Pancreas (tissue), 10 donors: Measurements from ENCODE around the gene BMPR1A. TPM values are rescaled to one million over a fixed set of nuclear protein-coding genes. Genes with fewer than 3 reads are reported as not detected.

Source experiments
- ATAC-seq, 4 donors: fragments of 200-7000 bp; cut with Tn5 transposase; one replicate each; pipeline versions ENCODE4 v1.8.0 to v1.9.1; 2020; ENCODE audit warnings: mild to moderate bottlenecking in 4 of 4, moderate library complexity in 4 of 4
- DNase-seq, 6 donors: peaks; one replicate each; pipeline ENCODE4 v3.0.0-alpha.2; 2020
- FAIRE-seq: peaks from 2 replicates; lab custom pipeline; 2012; peaks lifted over from hg19 to GRCh38; lab: Jason Lieb, UNC
- H3K27ac ChIP-seq, 4 donors: fragments of 200-600 bp; sonication (generic); 1 replicate in 3 of 4; 2 replicates in 1 of 4; pipeline versions ENCODE4 v1.5.0 to v1.8.0; 2020
- H3K27me3 ChIP-seq, 4 donors: fragments of 200-600 bp; one replicate each; pipeline ENCODE4 v1.8.0; 2021
- H3K36me3 ChIP-seq, 3 donors: fragments of 200-600 bp; sonication (generic) in 1 of 3; one replicate each; pipeline versions ENCODE4 v1.5.0 to v1.8.0; 2020 to 2021
- H3K4me1 ChIP-seq, 3 donors: fragments of 200-600 bp; one replicate each; pipeline ENCODE4 v1.8.0; 2021
- H3K4me3 ChIP-seq, 4 donors: fragments of 200-600 bp; sonication (generic) in 2 of 4; one replicate each; pipeline versions ENCODE4 v1.5.0 to v1.8.0; 2020 to 2021
- H3K9me3 ChIP-seq, 4 donors: fragments of 200-600 bp; one replicate each; pipeline ENCODE4 v1.8.0; 2021
- WGBS, 2 donors: extraction: QIAGEN DNeasy Blood & Tissue Kit; methylation state at CpG; one replicate each; pipeline ENCODE4 v1.1.7; 2013; 5-methylcytosine and 5-hydroxymethylcytosine counted together
- intact Hi-C, 3 donors: fragments of 100-400 bp; cut with DNase I; formaldehyde crosslinking; loops; one replicate each; pipeline versions ENCODE4 v1.11.1 to v1.14.2; 2022
- polyA plus RNA-seq, 2 donors: library from polyadenylated mRNA; stranded (reverse); fragments of 200-250 nt; gene quantifications; one replicate each; pipeline ENCODE4 v1.2.3, GENCODE V29; 2013
- total RNA-seq, 6 donors: library from RNA; stranded (reverse); fragmentation: NEBNext Ultra II Directional in 4 of 6; extraction: Animal tissue kit (Norgen Biotek cat#: 25700) in 4 of 6; gene quantifications; one replicate each; pipeline versions ENCODE4 v1.2.1 to v1.2.4, GENCODE V29; 2021 to 2023
- TF ChIP-seq, protein P1 (sequence below), 4 donors: fragments of 200-600 bp; sonication (generic) in 3 of 4; IDR thresholded peaks; one replicate each; pipeline versions ENCODE4 v1.5.0 to v1.8.0; 2021; ENCODE audit warnings: antibody characterized with exemption in 4 of 4
- donor health status: healthy with polysubstance abuse.
- donor health status: DM: no; HTN: no; CAD: no; lungs with moderate emphysema.
- donor health status: DM: no; HTN: no; CAD: no.
- donor health status: control.
- donor health status: control.
- donor health status: Bipolar disorder and iron deficiency.
- donor health status: DM: yes; HTN: yes; CAD: no.
- donor health status: DM: no; HTN: no; CAD: no.
- donor health status: DM: no; HTN: no; CAD: no.
- donor health status: DM: yes; HTN: yes; CAD: no.

BMPR1A gene
- total and polyA plus RNA-seq, 8 donors, result 3.5 to 22.3 (median 11.1) TPM

DNA sequence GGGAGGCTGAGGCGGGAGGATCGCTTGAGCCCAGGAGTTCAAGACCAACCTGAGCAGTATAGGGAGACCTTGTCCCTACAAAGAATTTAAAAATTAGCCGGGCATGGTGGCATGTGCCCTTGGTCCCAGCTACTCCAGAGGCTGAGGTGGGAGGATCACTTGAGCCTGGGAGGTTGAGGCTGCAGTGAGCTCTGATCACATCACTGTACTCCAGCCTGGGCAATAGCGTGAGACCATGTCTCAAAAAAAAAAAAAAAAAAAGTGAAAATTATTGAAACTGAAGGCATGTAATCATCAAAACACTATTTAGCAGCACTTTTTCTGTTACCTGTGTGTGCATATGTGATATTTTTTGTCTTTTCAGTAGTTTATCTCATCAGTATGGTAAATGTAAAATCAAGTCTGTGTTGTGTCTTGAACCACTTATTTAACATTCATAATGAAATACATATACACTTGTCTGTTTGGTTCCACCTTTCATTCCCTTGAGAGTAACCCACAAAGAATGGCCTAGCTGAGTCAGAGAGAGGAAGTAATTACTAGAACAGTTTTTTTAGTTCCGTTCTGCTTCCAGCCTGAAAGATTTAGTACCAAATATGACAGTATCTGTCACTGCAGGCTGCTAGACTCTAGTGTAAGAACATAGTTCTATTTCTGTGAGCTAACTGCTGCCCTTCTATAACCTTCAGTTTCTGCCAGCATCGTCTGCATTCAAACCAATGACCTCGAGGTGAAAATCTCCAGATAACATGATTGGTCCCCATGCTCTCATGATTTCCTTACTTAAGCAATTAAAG lies 132.4 kb downstream of the BMPR1A start:
- DNase-seq, result no peak
- no peak for ATAC-seq
- Histone ChIP-seq H3K9me3 (no peaks in the 10 kb centered on the region), H3K4me3 (no peak overlapping the region), H3K4me1 (no peaks in the 10 kb centered on the region), H3K36me3 (peaks cover 0 to 12% (median 4%) of the 10 kb centered on the region in 3 donors), H3K27ac (no peak overlapping the region), H3K27me3 (no peaks in the 10 kb centered on the region)
- no peak for FAIRE-seq
- intact Hi-C loops, result no loop called here
- TF ChIP-seq, protein P1, sequence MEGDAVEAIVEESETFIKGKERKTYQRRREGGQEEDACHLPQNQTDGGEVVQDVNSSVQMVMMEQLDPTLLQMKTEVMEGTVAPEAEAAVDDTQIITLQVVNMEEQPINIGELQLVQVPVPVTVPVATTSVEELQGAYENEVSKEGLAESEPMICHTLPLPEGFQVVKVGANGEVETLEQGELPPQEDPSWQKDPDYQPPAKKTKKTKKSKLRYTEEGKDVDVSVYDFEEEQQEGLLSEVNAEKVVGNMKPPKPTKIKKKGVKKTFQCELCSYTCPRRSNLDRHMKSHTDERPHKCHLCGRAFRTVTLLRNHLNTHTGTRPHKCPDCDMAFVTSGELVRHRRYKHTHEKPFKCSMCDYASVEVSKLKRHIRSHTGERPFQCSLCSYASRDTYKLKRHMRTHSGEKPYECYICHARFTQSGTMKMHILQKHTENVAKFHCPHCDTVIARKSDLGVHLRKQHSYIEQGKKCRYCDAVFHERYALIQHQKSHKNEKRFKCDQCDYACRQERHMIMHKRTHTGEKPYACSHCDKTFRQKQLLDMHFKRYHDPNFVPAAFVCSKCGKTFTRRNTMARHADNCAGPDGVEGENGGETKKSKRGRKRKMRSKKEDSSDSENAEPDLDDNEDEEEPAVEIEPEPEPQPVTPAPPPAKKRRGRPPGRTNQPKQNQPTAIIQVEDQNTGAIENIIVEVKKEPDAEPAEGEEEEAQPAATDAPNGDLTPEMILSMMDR (IDR thresholded peaks at IDR 0.05), result no peak
- WGBS, 2 donors, result 69 to 72% methylated on average over 7 of the region's 7 CpGs

DNA sequence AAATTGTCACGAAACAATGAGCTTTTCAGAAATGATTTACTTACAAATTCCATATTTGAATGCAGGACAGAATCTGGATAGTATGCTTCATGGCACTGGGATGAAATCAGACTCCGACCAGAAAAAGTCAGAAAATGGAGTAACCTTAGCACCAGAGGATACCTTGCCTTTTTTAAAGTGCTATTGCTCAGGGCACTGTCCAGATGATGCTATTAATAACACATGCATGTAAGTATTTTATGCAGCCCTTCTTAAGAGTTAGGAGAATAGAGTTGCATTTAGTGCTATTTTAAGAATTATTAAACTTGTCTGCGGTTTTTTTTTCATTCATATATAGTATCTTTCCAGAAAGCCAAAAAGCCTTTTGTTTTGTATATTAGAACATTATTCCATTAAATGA lies 133.6 kb downstream of the BMPR1A start:
- intact Hi-C loops, result no loop called here
- Histone ChIP-seq H3K4me3 (no peak overlapping the region), H3K9me3 (no peaks in the 10 kb centered on the region), H3K4me1 (no peaks in the 10 kb centered on the region), H3K27me3 (no peaks in the 10 kb centered on the region), H3K36me3 (peaks cover 0 to 12% (median 4%) of the 10 kb centered on the region in 3 donors), H3K27ac (no peak overlapping the region)
- DNase-seq (no peak), ATAC-seq (no peak), FAIRE-seq (no peak)
- TF ChIP-seq, protein P1 (IDR thresholded peaks at IDR 0.05), result no peak
- WGBS, 2 donors, result 69 to 73% methylated on average over 3 of the region's 3 CpGs

DNA sequence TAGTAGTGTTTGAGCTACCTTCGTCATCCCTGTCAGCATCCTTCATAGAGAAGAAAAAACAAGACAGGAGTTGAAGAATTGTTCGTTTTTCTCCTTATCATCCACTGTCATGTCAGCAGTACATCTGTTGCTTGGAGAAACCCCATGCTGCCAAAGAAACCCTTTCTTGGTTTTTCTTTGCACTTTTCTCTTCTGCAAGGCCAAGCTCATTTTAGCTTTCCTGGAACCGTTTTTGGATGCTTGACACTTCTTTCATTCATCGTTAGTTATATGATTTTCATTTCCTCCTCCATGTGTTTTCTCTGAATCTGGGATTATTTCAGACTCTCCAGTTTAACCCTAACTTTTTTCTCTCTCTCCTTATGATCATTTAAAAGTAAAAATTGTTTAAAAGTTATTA lies 142.1 kb downstream of the BMPR1A start:
- Histone ChIP-seq H3K27ac (no peak overlapping the region), H3K4me1 (peaks cover 11 to 15% (median 13%) of the 10 kb centered on the region in 3 donors), H3K4me3 (no peak overlapping the region), H3K27me3 (no peaks in the 10 kb centered on the region), H3K36me3 (no peaks in the 10 kb centered on the region), H3K9me3 (no peaks in the 10 kb centered on the region)
- ATAC-seq (no peak), DNase-seq (no peak), FAIRE-seq (no peak)
- WGBS, 2 donors, result 68 to 70% methylated on average over 4 of the region's 4 CpGs
- intact Hi-C loops, result loop anchor here in 1 of 3 donors (5.0 kb wide), 1 partner anchor 191 kb away; no protein-coding TSS in a partner anchor
- TF ChIP-seq, protein P1 (IDR thresholded peaks at IDR 0.05), result no peak

DNA sequence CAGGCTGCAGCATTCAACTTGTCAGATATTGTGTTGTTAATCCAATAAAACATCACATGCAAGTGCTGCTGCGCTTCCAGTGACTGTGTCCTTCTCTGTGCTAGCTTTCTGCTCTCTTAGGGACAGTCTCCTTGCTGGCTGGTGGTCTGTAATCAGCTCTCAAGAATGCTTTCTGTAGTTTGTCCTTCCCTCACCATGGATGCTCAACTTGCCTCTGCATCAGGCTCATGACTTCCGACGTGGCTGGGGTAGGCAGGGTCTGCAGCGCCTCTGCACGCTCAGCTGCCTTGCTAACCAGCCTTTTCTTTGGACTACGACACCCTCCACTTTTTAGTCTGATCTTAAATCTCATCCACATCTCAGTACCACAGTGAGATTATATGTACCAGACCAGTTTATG lies 142.7 kb downstream of the BMPR1A start:
- no peak for DNase-seq
- ATAC-seq, result no peak
- Histone ChIP-seq H3K36me3 (no peaks in the 10 kb centered on the region), H3K27me3 (no peaks in the 10 kb centered on the region), H3K4me1 (peaks cover 11 to 15% (median 13%) of the 10 kb centered on the region in 3 donors), H3K9me3 (no peaks in the 10 kb centered on the region), H3K4me3 (no peak overlapping the region), H3K27ac (no peak overlapping the region)
- TF ChIP-seq, protein P1 (IDR thresholded peaks at IDR 0.05), result no peak
- no peak for FAIRE-seq
- intact Hi-C loops, result loop anchor here in 1 of 3 donors (5.0 kb wide), 1 partner anchor 192 kb away; no protein-coding TSS in a partner anchor
- 65 to 72% methylated on average over 6 of the region's 6 CpGs for WGBS, 2 donors
